ENCODE measurements around the gene HOXC6. TPM values are rescaled to one million over a fixed set of nuclear protein-coding genes. Genes with fewer than 3 reads are reported as not detected.

The HOXC6 gene
- total and polyA plus RNA-seq, 9 of the 15 experiments (the other 6 are each of a cell fraction or from before 2014, with no cell fraction given): 0.06 to 4.0 (median 1.4) TPM

DNA sequence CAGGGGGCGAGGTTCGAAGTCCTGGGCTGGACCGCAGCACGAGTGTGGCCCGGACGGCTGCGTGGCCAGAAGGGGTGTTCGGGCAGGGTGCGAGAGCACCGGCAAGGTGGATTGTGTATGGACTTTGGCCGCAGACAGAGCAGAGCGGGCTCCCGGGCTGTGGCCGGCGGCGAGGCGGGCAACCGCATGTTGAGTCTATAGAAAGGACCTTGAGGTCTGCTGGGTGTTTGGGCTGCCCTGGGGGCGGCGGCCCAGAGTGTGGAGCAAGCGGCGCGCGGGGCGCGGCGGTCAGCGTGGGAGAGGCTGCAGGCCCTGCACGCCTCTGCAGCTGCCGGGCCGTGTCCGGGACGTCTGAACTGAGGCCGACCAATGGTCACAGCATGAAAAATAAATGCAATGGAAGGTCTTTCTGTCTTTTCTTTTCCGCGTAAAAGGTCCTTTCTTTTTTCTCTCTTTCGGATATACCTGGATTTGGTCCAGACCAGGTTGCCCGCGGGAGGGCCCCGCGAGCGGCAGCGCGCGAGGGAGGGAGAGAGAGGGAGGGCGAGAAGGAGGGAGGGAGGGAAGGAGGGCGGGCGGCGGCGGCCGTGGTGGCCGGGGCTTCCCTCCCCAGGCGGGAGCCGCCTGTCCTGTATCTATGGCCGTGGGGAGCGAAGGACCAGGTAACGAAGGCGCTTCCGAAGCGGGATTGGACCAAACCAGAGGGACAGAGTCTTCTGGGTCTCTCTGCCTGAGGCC is 33.8 kb upstream of the HOXC6 start (continued):
- TF ChIP-seq, protein P1, sequence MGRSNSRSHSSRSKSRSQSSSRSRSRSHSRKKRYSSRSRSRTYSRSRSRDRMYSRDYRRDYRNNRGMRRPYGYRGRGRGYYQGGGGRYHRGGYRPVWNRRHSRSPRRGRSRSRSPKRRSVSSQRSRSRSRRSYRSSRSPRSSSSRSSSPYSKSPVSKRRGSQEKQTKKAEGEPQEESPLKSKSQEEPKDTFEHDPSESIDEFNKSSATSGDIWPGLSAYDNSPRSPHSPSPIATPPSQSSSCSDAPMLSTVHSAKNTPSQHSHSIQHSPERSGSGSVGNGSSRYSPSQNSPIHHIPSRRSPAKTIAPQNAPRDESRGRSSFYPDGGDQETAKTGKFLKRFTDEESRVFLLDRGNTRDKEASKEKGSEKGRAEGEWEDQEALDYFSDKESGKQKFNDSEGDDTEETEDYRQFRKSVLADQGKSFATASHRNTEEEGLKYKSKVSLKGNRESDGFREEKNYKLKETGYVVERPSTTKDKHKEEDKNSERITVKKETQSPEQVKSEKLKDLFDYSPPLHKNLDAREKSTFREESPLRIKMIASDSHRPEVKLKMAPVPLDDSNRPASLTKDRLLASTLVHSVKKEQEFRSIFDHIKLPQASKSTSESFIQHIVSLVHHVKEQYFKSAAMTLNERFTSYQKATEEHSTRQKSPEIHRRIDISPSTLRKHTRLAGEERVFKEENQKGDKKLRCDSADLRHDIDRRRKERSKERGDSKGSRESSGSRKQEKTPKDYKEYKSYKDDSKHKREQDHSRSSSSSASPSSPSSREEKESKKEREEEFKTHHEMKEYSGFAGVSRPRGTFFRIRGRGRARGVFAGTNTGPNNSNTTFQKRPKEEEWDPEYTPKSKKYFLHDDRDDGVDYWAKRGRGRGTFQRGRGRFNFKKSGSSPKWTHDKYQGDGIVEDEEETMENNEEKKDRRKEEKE (IDR thresholded peaks at IDR 0.05; ENCODE audit: borderline replicate concordance in 1 of 2, control insufficient read depth in 1 of 2, low read depth in 2 of 2, low read length in 1 of 2): no peak
- no peak for TF ChIP-seq HLTF (IDR thresholded peaks at IDR 0.05)
- TF ChIP-seq NCOA2 (IDR thresholded peaks at IDR 0.05; ENCODE audit: partially characterized antibody in 2 of 2): no peak
- TF ChIP-seq CHD2 (IDR thresholded peaks at IDR 0.05; ENCODE audit: low read depth, low read length): no peak
- no peak for TF ChIP-seq SREBF2 (CRISPR knock-in tag; IDR thresholded peaks at IDR 0.05)
- TF ChIP-seq, protein P2, sequence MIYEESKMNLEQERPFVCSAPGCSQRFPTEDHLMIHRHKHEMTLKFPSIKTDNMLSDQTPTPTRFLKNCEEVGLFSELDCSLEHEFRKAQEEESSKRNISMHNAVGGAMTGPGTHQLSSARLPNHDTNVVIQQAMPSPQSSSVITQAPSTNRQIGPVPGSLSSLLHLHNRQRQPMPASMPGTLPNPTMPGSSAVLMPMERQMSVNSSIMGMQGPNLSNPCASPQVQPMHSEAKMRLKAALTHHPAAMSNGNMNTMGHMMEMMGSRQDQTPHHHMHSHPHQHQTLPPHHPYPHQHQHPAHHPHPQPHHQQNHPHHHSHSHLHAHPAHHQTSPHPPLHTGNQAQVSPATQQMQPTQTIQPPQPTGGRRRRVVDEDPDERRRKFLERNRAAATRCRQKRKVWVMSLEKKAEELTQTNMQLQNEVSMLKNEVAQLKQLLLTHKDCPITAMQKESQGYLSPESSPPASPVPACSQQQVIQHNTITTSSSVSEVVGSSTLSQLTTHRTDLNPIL (CRISPR knock-in tag; IDR thresholded peaks at IDR 0.05): no peak
- TF ChIP-seq ZC3H4 (CRISPR knock-in tag; IDR thresholded peaks at IDR 0.05; ENCODE audit: borderline replicate concordance): no peak
- TF ChIP-seq NFYB (IDR thresholded peaks at IDR 0.05; ENCODE audit: extremely low read depth, insufficient read length): no peak
- TF ChIP-seq JUN (IDR thresholded peaks at IDR 0.05; ENCODE audit: borderline replicate concordance, low read depth, low read length): no peak
- TF ChIP-seq JUN (CRISPR knock-in tag; IDR thresholded peaks at IDR 0.05; ENCODE audit: borderline replicate concordance): no peak
- no peak for TF ChIP-seq CSDE1 (IDR thresholded peaks at IDR 0.05)
- no peak for TF ChIP-seq TEAD2 (tag; IDR thresholded peaks at IDR 0.05)
- TF ChIP-seq, protein P3, sequence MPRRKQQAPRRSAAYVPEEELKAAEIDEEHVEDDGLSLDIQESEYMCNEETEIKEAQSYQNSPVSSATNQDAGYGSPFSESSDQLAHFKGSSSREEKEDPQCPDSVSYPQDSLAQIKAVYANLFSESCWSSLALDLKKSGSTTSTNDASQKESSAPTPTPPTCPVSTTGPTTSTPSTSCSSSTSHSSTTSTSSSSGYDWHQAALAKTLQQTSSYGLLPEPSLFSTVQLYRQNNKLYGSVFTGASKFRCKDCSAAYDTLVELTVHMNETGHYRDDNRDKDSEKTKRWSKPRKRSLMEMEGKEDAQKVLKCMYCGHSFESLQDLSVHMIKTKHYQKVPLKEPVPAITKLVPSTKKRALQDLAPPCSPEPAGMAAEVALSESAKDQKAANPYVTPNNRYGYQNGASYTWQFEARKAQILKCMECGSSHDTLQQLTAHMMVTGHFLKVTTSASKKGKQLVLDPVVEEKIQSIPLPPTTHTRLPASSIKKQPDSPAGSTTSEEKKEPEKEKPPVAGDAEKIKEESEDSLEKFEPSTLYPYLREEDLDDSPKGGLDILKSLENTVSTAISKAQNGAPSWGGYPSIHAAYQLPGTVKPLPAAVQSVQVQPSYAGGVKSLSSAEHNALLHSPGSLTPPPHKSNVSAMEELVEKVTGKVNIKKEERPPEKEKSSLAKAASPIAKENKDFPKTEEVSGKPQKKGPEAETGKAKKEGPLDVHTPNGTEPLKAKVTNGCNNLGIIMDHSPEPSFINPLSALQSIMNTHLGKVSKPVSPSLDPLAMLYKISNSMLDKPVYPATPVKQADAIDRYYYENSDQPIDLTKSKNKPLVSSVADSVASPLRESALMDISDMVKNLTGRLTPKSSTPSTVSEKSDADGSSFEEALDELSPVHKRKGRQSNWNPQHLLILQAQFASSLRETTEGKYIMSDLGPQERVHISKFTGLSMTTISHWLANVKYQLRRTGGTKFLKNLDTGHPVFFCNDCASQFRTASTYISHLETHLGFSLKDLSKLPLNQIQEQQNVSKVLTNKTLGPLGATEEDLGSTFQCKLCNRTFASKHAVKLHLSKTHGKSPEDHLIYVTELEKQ (CRISPR knock-in tag; IDR thresholded peaks at IDR 0.05): no peak
- TF ChIP-seq NELFE (IDR thresholded peaks at IDR 0.05; ENCODE audit: insufficient read depth, insufficient read length): no peak
- TF ChIP-seq TEAD1 (CRISPR knock-in tag; IDR thresholded peaks at IDR 0.05): no peak
- TF ChIP-seq TAL1 (IDR thresholded peaks at IDR 0.05): no peak
- no peak for TF ChIP-seq ZNF699 (CRISPR knock-in tag; IDR thresholded peaks at IDR 0.05; ENCODE audit: insufficient replicate concordance)
- no peak for TF ChIP-seq ZNF445 (CRISPR knock-in tag; IDR thresholded peaks at IDR 0.05; ENCODE audit: low read depth)
- TF ChIP-seq JUND (IDR thresholded peaks at IDR 0.05; ENCODE audit: borderline replicate concordance, low read depth, low read length): no peak
- TF ChIP-seq JUND (tag; IDR thresholded peaks at IDR 0.05; ENCODE audit: borderline replicate concordance, low read depth, low read length): peak; percentile 25; the same call in 1 of the 3 replicates
